Activated CD4-positive, alpha-beta T cell treated with anti-CD3 and anti-CD28 coated beads, Interleukin-2, amount 50 U/mL, for 48 hours (primary cell): ENCODE results near the gene PPTC7.
"Not testable (repeated sequence)": the region's sequence is repeated elsewhere in the genome, so short reads cannot be mapped to it uniquely, and the experiment has no call there.

Source experiments
- DNase-seq, 2 experiments: peaks; one replicate each; pipeline ENCODE4 v3.0.0-alpha.2; 2020

The PPTC7 gene

GRCh38 chr12:110533607-110534006 is 49.5 kb downstream of the PPTC7 start:
- DNase-seq: no peak

GRCh38 chr12:110532644-110533043 is 50.5 kb downstream of the PPTC7 start:
- no peak for DNase-seq

GRCh38 chr12:110531741-110532333 is 51.3 kb downstream of the PPTC7 start:
- DNase-seq: no peak

GRCh38 chr12:110530511-110530910 is 52.6 kb downstream of the PPTC7 start:
- no peak for DNase-seq

GRCh38 chr12:110528277-110528839 is 54.8 kb downstream of the PPTC7 start:
- no peak for DNase-seq

- DNase-seq: peak; percentile 47 to 52
Measured at GRCh38 chr12:110520876-110521712, 62.0 kb downstream of the PPTC7 start.

- not testable (repeated sequence) for DNase-seq
Measured at GRCh38 chr12:110518014-110518413, 65.1 kb downstream of the PPTC7 start.

- no peak for DNase-seq
Measured at GRCh38 chr12:110516995-110517394, 66.1 kb downstream of the PPTC7 start.

GRCh38 chr12:110514363-110514762 is 68.8 kb downstream of the PPTC7 start:
- no peak for DNase-seq

GRCh38 chr12:110513842-110514241 is 69.3 kb downstream of the PPTC7 start:
- DNase-seq: no peak

GRCh38 chr12:110508071-110508586 is 75.0 kb downstream of the PPTC7 start:
- DNase-seq: no peak

GRCh38 chr12:110505332-110505731 is 77.8 kb downstream of the PPTC7 start:
- DNase-seq: no peak

GRCh38 chr12:110503432-110503831 is 79.7 kb downstream of the PPTC7 start:
- no peak for DNase-seq

GRCh38 chr12:110501752-110502738 is 81.1 kb downstream of the PPTC7 start, which contains the start of the genes RAD9B and VPS29:
Gene RAD9B (plus strand): TSS chr12:110502331. CDS start chr12:110502338, 7 bp downstream.
Gene VPS29 (minus strand): TSS chr12:110502111. CDS start chr12:110502051, 60 bp downstream.
- DNase-seq: peak; percentile 98 to 99

GRCh38 chr12:110501399-110501751 is 81.7 kb downstream of the PPTC7 start:
- DNase-seq: no peak

GRCh38 chr12:110498984-110499706 is 84.0 kb downstream of the PPTC7 start:
- DNase-seq: no peak
